ENCODE results near the gene LRP3. TPM values are rescaled to one million over a fixed set of nuclear protein-coding genes. Genes with fewer than 3 reads are reported as not detected.

The LRP3 gene
- total and polyA plus RNA-seq, 2 of the 13 experiments (the other 11 are each of a cell fraction or from before 2014, with no cell fraction given): 17.6 to 51.6 TPM

- Histone ChIP-seq H3K27me3 (ENCODE audit: control insufficient read depth in 1 of 2, insufficient read depth in 2 of 2, low read length in 2 of 2) (peaks cover 1 to 6% of the 10 kb centered on the region in 2 experiments; a peak in 2 of 5 replicates), H3K79me2 (ENCODE audit: insufficient read depth, low read length) (peaks cover 13% of the 10 kb centered on the region), H3K36me3 (replicated peaks in 1 of 2; ENCODE audit: control insufficient read depth in 1 of 2, insufficient read depth in 2 of 2, low read length in 2 of 2) (peaks cover 0 to 14% of the 10 kb centered on the region in 2 experiments; a peak in 1 of 5 replicates), H3K4me2 (ENCODE audit: low read depth, low read length) (peak overlapping the region; percentile 68), H3K4me1 (ENCODE audit: insufficient read depth, low read length) (peaks cover 37% of the 10 kb centered on the region), H4K20me1 (ENCODE audit: insufficient read depth, low read length) (no peaks in the 10 kb centered on the region), H3K9me3 (ENCODE audit: low read length) (no peaks in the 10 kb centered on the region), H2AFZ (ENCODE audit: low read length) (no peak overlapping the region), H3K27ac (ENCODE audit: extremely low read length, insufficient read depth, low read length) (no peak overlapping the region), H3K4me3 (replicated peaks in 1 of 3; ENCODE audit: insufficient read depth in 1 of 3, low read depth in 2 of 3, low read length in 3 of 3) (peak overlapping the region in 2 of 3 experiments; percentile 46 to 58; a peak in 3 of 6 replicates), H3K9ac (ENCODE audit: insufficient read depth, low read depth, low read length) (no peak overlapping the region)
- CTCF ChIA-PET (ENCODE audit: low intra/inter-chr PET ratio, low total read pairs): no interaction called here
- no peak for FAIRE-seq
- TSS peak; percentile 42 for BruUV-seq (replicated peaks)
- ATAC-seq: no peak
- in situ Hi-C loops (cut with HindIII; ENCODE audit: extremely low pct_ligation_motif_present, low pct_unique_long_range_greater_than_20kb): no loop called here
- no peak for TF ChIP-seq ZKSCAN1 (IDR thresholded peaks at IDR 0.05; ENCODE audit: low read length)
- no peak for TF ChIP-seq MXD4 (CRISPR knock-in tag; IDR thresholded peaks at IDR 0.05)
- no peak for TF ChIP-seq ZNF839 (CRISPR knock-in tag; IDR thresholded peaks at IDR 0.05; ENCODE audit: borderline replicate concordance)
- DNase-seq (ENCODE audit: low spot score): no peak
- intact Hi-C loops (cut with micrococcal nuclease; ENCODE audit: unreplicated experiment): no loop called here
- POLR2A ChIA-PET: interaction anchor here (0.6 to 2.7 kb wide), 2 partner anchors 14 to 16 kb away, joined by 3 to 22 read pairs; no protein-coding TSS in a partner anchor
- WGBS (ENCODE audit: low lambda C conversion rate): 56% methylated on average over 8 of the region's 8 CpGs
Measured at GRCh38 chr19:33193269-33193864, 763 bp upstream of the LRP3 start.

- peaks cover 1 to 6% of the 10 kb centered on the region in 2 experiments; a peak in 2 of 5 replicates for H3K27me3 ChIP-seq (ENCODE audit: control insufficient read depth in 1 of 2, insufficient read depth in 2 of 2, low read length in 2 of 2)
- no CpG with 5 or more reads among the region's 57 CpGs for WGBS (ENCODE audit: low lambda C conversion rate)
- TF ChIP-seq ETV6 (CRISPR knock-in tag; conservative IDR thresholded peaks at IDR 0.05): no peak
- TF ChIP-seq POGK (CRISPR knock-in tag; conservative IDR thresholded peaks at IDR 0.05): 0 out of 2 replicates have a peak, but pooled peaks have one; percentile 3
- no peak for TF ChIP-seq NR2F2 (IDR thresholded peaks at IDR 0.05; ENCODE audit: borderline replicate concordance, low read depth)
- no peak for TF ChIP-seq PRDM4 (CRISPR knock-in tag; IDR thresholded peaks at IDR 0.05; ENCODE audit: borderline replicate concordance)
- peak overlapping the region; percentile 77 for H3K9ac ChIP-seq (ENCODE audit: insufficient read depth, low read depth, low read length)
- intact Hi-C loops (cut with micrococcal nuclease; ENCODE audit: unreplicated experiment) (no loop called here), in situ Hi-C loops (cut with HindIII; ENCODE audit: extremely low pct_ligation_motif_present, low pct_unique_long_range_greater_than_20kb) (no loop called here)
- no peak for DNase-seq (ENCODE audit: low spot score)
- ChIA-PET CTCF (ENCODE audit: low intra/inter-chr PET ratio, low total read pairs) (no interaction called here), POLR2A (interaction anchor here (1.5 to 2.7 kb wide), 2 partner anchors 17 to 24 kb away, joined by 3 to 22 read pairs; no protein-coding TSS in a partner anchor)
- peaks cover 13% of the 10 kb centered on the region for H3K79me2 ChIP-seq (ENCODE audit: insufficient read depth, low read length)
- no peaks in the 10 kb centered on the region for H4K20me1 ChIP-seq (ENCODE audit: insufficient read depth, low read length)
- H3K4me3 ChIP-seq (replicated peaks in 1 of 3; ENCODE audit: insufficient read depth in 1 of 3, low read depth in 2 of 3, low read length in 3 of 3): peak overlapping the region; percentile 73 to 78 (median 76); a peak in 5 of 6 replicates
- BruUV-seq (replicated peaks): no TSS peak
- FAIRE-seq: no peak
- H3K4me2 ChIP-seq (ENCODE audit: low read depth, low read length): peak overlapping the region; percentile 83; the same call in 1 of the 2 replicates
- H3K4me1 ChIP-seq (ENCODE audit: insufficient read depth, low read length): peaks cover 48% of the 10 kb centered on the region
- peak; percentile 3; the same call in 2 of the 3 replicates for ATAC-seq
- no peak overlapping the region for H2AFZ ChIP-seq (ENCODE audit: low read length)
- peak overlapping the region; percentile 85 for H3K27ac ChIP-seq (ENCODE audit: extremely low read length, insufficient read depth, low read length)
- peaks cover 2 to 21% of the 10 kb centered on the region in 2 experiments; a peak in 3 of 5 replicates for H3K36me3 ChIP-seq (replicated peaks in 1 of 2; ENCODE audit: control insufficient read depth in 1 of 2, insufficient read depth in 2 of 2, low read length in 2 of 2)
- no peaks in the 10 kb centered on the region for H3K9me3 ChIP-seq (ENCODE audit: low read length)
Measured at GRCh38 chr19:33194532-33194885, 379 bp downstream of the LRP3 start.
